GM19328 (cell line): ENCODE data around the gene SNAI1.
"Not testable (repeated sequence)": the region's sequence is repeated elsewhere in the genome, so short reads cannot be mapped to it uniquely, and the experiment has no call there.

ENCODE experiments used
- ATAC-seq: cut with Tn5 transposase; IDR thresholded peaks from one replicate; pipeline ENCODE4 v1.9.1; 2021; ENCODE audit warnings: mild to moderate bottlenecking, moderate library complexity; ENCODE audit not compliant: unreplicated experiment

The SNAI1 gene

DNA sequence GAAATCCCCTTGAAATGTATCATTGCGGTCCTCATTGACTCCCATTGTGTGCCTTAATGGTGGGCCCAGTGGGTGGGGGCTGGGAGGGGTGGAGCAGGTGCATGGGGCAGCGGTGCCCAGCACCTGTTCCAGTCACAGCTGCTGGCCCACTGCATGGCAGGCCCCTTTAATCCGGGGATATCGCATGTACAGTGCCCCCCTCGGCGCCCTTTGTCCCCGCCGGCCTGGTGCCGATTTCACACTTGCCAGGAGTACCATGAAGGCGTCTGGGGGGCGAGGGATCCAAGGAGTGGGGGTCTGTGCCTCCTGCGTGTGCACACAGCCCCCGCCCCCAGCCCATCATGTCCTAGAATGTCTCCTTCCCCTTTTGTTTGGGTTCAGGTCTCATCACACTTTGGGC lies 2.8 kb downstream of the SNAI1 start:
- no peak for ATAC-seq

DNA sequence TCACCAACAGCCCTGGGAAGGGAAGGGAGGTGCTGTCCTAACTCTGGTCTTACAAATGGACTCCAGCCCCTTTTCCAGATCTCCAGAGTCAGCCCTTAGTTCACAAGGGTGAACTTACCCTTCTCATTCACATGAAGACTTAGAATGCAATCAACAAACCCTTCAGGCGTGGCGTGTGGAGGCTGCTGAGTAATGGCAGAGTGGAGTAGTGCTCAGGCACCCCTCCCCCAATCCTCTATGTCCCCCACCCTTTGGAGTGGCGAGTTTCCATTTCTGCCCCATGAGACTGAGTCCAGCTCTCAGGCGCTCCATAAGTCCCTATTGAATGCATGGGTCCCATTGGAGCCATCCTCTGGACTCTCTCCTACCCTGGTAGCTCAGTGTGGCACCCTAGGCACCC lies 3.3 kb downstream of the SNAI1 start:
- ATAC-seq = no peak

DNA sequence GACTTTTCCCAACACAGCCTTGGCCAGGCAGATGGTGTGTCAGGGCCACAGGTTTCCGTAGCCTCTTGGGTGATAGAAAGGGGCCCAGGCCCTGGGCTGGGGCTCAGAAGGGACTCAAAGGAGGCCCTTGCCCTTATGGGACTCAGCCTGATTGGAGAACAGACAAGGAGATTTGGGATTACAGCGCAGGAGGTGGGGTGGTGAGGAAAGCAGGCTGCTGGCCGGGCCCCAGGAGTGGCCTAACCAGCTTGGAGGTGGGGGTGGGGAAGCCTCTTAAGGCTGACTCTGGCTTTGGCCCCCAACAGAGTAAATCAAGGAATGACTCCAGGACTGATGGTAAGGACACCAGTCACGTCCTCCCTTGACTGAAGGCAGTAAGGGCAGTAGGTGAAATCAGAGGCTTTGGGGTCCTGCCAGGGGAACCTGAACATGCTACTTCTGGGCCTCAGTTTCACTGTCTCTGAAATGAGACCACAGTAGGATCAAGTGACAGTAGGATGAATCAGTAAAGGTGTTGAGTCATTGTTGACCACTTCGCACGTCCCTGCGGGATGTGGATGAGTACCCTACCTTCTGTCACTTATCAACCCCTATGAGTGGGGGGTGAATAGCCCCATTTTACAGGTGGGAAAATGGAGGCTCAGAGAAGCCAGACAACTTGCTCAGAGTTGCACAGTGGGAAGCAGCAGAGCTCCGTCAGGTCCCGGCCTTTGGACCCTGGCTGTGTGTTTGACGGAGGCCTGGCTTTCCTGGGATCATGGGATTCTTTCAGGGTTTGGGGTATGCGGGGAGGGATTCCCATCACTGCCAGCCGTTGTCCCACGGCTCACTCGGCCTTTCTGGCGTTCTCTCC lies 4.5 kb downstream of the SNAI1 start:
- no peak for ATAC-seq

DNA sequence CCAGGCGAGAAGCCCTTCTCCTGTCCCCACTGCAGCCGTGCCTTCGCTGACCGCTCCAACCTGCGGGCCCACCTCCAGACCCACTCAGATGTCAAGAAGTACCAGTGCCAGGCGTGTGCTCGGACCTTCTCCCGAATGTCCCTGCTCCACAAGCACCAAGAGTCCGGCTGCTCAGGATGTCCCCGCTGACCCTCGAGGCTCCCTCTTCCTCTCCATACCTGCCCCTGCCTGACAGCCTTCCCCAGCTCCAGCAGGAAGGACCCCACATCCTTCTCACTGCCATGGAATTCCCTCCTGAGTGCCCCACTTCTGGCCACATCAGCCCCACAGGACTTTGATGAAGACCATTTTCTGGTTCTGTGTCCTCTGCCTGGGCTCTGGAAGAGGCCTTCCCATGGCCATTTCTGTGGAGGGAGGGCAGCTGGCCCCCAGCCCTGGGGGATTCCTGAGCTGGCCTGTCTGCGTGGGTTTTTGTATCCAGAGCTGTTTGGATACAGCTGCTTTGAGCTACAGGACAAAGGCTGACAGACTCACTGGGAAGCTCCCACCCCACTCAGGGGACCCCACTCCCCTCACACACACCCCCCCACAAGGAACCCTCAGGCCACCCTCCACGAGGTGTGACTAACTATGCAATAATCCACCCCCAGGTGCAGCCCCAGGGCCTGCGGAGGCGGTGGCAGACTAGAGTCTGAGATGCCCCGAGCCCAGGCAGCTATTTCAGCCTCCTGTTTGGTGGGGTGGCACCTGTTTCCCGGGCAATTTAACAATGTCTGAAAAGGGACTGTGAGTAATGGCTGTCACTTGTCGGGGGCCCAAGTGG lies 5.3 kb downstream of the SNAI1 start:
- no peak for ATAC-seq

DNA sequence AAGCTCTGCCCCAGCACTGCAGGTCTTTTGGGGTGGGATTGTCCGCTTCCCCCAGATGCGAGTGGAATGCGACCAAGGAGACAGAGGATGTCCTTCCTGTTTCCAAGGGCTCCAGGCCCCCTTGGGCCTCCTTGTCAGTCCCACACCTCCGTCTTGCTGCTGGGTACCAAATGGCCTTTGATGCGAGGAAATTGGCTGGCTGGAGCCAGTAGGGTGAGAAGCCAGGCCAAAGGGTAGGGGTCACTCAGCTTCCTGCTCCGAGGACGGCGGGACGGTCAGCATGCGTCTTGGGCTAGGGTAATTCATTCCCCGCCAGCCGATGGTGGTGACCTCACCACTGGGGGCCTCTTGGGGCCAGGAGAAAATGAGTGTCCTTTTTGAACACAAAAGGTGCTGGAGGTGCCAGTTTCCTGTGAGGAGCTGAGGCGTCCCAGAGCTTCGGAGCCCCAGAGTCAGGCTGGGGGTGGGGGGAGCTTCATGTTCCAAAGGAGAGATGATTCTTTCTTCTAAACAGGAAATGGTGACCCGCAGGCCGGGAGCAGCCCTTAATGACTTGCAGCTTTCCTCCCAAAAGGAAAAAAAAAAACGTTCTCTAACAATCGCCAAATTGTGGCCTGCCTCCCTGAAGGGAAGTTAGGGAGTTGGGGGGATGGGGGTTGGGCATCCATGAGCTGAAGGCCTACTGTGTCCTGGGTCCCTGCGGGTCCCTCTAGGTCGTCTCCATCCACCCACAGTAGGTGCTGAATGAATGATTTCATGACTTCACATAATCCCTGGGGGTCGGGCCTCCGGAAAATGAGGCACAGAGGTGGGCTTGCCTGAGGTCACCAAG lies 6.7 kb downstream of the SNAI1 start:
- ATAC-seq = no peak

DNA sequence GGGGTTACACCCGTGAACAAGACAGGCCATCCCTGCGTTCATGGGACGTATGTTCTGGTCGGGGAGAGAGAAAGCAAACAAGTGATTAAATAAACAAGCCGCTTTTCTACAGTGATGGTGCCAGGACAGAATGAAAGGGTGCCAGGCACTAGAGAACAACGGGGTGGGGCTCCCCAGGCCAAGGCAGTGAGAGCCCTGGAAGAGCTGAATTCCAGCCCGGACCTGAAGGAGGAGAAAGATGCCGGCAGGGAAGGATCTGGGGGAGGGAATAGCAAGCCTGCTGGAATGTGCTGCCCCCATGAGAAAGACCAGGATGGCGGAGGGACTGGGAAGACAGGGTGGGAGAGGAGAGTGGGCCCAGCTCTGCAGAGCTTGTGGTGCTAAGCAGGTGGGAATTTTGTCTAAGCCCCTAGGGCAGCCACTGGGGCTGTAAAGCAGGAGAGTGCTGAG lies 7.5 kb downstream of the SNAI1 start:
- no peak for ATAC-seq

DNA sequence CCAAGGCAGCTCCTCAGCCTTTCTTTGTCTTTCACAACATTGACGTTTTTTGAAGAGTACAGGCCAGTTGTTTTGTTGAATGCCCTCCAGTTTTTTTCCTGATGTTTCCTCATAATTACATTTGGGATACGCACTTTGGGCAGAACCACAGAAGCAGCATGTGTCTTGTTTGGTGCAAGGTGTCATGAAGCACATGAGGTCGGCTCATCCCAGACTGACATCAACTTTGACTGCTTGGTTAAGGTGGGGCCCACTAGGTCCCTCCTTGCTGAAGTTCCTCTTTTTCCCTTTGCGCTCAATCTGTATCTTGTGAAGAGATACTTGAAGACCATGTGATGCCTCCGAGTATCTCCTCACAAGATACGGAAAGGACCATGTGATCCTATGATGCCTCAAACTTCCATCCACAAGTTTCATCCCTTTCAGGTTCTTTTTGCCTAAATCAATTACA lies 10.5 kb downstream of the SNAI1 start:
- no peak for ATAC-seq

DNA sequence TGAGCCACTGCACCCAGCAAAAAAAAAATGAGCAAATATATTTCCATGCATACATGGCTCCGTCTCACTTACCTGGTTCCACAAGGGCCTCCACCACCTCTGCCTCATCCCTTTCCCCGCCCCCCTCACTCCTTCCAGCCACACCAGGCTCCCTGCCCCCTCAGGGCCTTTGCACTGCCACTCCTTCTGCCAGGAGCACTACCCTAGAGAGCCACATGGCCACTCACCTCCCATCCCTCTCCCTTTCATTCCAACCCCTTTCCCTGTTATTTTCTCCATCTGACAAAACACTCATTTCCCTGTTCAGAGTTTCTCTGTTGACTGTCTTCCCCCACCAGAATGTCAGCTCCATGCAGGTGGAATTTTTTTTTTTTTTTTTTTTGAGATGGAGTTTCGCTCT lies 12.8 kb downstream of the SNAI1 start:
- ATAC-seq = no peak

DNA sequence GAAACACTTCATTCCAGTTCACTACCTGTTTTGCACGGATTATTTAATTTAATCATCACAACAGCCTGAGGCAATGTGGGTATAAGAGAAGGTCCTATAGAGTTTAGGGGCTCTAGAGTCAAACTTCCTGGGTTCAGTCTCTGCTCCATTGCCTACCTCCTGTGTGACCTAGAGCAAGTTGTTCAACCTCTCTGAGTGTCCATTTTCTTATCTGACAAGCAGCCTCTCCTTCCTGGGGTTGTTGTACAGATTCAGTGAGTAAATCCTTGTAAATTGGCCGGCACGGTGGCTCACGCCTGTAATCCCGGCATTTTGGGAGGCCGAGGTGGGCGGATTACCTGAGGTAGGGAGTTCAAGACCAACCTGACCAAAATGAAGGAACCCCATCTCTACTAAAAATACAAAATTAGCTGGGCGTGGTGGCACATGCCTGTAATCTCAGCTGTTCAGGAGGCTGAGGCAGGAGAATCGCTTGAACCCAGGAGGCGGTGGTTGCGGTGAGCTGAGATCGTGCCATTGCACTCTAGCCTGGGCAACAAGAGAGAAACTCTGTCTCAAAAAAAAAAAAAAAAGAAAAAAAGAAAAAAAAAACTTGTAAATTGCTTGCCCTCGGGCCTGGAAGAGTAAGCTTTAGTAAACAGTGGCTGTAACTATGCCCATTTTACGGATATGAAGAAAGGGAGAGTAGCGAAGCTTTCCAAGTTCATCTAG lies 15.9 kb downstream of the SNAI1 start:
- not testable (repeated sequence) for ATAC-seq

DNA sequence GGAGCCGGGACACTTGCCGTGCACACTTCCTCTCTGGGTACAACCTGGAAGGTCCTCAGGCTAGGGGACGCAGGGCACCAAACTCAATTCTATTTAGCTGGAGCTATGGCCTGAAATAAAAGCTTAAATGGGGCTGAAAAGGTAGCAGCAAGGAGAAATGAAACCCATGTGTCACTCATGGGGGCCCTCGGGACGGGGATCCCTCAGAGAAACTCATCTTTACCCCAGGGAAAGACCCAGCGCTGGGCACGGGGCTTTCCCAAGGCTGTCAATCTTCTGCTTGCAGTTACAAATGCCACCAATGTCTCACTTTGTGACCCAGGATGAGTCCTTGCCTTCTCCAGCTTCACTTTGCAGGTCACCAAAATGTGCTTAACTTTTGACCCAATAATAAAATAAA lies 16.5 kb downstream of the SNAI1 start:
- no peak for ATAC-seq

DNA sequence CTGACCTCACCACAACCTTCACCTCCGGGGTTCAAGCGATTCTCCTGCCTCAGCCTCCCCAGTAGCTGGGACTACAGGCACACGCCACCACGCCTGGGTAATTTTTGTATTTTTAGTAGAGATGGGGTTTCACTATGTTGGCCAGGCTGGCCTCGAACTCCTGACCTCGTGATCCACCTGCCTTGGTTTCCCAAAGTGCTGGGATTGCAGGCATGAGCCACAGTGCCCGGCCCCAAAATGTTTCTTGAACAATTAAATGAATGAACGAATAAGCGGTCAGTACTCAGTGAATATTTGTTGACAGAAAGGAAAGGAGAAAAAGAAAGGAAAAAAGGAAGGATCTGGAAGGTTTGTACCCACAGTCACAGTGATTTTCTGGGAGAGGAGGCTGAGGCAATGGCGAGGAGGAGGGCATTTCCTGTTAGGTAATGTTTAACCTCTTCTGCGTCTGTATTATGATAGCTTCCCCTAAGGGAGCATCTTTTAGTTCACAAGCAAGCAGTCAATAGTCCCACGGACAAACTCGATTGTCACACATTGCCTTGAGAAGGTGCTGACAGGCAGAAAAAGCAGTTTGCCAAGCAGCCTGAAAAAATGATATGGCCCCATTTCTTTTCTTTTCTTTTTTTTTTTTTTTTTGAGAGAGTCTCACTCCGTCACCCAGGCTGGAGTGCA lies 17.9 kb downstream of the SNAI1 start:
- not testable (repeated sequence) for ATAC-seq

DNA sequence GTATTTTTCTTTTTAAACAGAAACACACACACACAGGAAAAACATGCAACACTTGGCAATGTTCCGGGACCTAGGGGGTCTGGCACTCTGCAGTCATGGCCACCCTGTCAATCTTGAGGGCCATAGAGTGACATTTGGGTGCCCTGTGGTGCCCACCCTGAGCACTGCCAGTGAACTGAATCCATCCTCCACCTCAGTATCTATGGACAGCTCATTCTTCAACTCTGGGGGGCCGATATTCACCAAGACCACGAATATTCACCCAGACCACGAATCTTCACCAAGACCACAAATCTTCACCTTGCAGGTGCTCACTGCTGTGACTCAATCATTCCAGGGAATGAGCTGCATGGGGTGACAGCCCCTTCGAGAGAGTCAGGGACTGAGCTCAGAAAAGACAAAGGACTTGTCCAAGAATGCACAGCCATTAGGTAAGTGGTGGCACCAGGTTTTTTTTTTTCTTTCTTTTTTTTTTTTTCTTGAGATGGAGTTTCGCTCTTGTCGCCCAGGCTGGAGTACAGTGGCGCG lies 19.1 kb downstream of the SNAI1 start:
- no peak for ATAC-seq

DNA sequence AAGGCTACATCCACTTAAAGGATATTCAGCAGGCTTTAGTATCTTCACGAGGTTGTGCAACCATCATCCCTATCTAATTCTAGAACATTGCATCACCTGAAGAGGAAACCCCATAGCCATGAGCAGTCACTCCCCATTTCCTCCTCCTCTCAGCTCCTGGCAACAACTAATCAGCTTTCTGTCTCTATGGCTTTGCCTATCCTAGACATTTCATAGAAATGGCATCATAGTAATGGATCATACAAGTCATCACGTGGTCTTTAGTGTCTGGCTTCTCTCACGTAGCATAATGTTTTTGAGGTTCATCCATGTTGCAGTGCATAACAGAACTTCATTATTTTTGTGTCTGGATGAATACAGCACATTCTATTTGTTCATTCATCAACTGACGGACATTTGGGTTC lies 20.5 kb downstream of the SNAI1 start:
- ATAC-seq = no peak

DNA sequence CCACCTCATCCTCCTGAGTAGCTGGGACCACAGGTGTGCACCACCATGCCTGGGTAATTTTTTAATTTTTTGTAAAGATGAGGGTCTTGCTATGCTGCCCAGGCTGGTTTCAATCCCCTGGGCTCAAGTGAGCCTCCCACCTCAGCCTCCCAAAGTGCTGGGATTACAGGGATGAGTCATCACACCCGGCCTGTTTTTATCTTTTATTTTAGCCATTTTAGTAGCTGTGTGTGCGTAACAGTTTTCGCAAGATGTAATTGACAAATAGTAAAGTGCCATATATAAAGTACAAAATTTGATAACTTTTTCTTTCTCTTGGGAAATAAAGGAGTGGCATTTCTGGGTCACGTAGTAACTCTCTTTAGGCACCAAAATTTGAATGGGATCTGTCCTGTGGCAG lies 21.4 kb downstream of the SNAI1 start:
- ATAC-seq = no peak

DNA sequence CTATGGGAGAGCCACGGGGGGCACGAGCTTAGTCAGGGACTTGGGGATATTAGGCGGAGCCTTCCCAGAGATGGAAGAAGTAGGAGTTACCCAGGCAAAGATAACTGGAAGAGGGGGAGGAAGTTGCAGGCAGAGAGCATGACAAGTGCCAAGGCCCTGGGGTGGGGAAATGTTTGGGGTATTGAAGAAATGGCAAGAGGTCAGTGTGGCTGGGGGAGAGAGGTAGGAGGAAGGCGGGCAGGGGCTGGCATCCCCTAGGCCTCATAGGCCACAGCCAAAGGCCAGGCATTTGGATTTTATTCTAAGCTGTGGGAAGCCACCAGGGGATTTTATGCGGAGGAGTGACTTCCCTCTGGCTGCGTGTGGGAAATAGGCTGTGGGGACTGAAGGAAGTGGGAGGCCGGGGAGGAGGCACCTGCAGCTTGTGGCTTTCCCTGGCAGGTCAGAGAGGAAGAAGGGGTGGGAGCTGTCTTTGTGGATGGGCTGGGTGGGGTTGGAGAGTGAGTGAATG lies 22.7 kb downstream of the SNAI1 start:
- no peak for ATAC-seq

DNA sequence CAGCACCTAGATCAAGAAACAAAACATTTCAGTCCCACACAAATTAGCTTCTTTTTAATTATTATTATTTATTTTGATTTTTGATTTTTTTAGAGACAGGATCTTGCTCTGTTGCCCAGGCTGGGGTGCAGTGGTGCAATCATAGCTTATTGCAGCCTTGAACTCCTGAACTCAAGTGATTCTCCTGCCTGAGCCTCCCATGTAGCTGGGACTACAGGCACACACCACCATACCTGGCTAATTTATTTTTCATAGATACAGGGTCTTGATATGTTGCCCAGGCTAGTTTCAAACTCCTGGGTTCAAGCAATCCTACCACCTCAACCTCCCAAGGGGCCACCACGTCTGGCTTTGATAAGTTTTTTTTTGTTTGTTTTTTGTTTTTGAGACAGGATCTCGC lies 24.6 kb downstream of the SNAI1 start:
- ATAC-seq = no peak

DNA sequence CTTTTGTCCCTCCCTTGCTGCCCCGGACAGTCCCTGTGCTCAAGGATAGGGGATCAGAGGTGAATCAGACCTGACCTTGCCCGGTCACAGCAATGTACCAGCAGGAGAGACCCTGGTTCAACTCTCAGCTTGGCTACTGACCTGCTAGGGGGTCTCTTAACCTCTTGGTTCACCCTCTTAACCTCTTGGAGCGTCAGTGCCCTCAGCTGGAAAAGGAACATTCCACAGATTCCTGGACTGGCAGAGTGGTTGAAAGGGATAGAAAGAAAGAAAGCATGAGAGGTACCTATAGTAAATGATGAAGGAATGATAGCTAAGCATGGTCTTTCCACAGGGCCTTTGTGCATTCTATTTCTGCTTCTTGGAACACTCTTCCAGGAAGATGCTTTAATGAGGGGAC lies 25.2 kb downstream of the SNAI1 start:
- ATAC-seq = no peak

DNA sequence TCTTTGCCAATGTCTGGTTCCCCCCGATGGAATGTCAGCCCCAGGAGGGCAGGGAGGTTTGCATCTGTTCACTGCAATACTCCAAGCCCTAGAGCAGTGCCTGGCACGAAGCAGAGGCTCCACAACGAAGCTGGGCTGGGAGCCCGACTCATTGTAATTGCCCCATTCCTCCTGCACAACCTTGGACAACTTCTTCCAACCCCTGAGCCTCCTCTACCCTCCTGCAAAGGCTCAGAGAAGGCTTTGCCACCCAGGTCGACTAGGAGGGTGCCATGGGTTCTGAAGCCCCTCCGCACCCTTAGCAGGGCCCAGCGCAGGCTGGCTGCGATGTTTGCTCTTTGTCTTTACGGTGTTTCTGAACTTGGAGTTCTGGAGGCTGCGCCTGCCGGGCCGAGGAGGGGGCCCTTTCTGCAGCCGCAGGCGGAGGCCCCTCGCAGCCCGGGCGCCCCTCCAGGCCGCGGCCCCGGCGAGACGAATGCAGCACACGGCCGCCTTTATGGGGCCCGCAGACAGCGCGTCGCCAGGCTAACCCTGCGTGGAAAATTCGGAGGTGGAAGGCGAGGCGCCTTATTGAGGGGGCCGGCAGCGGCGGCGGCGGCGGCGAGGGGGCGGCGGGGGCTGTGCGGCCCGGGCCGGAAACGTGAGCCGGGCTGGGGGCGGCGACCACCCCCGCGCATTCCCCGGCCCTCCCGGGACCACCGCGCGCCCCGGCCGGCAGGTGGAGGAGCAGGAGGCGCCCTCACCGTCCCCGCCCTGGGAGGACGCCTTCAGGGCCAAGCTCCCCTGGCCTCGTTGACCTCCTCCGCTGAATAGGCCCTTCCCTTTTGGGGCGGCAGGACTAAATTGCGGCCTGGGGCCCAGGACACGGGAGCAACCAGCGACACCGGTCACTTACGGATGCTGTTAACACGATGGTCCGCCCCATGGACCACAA lies 27.0 kb downstream of the SNAI1 start:
- ATAC-seq = no peak
